ENCODE measurements around the gene KLHDC7B. TPM values are rescaled to one million over a fixed set of nuclear protein-coding genes. Genes with fewer than 3 reads are reported as not detected.
A peak's percentile ranks its signal among the peaks of the same experiment; 100 is the strongest.

KLHDC7B gene
- total and polyA plus RNA-seq, 2 of the 13 experiments (the other 11 are each of a cell fraction or from before 2014, with no cell fraction given): 0.11 TPM; not detected in 1

DNA sequence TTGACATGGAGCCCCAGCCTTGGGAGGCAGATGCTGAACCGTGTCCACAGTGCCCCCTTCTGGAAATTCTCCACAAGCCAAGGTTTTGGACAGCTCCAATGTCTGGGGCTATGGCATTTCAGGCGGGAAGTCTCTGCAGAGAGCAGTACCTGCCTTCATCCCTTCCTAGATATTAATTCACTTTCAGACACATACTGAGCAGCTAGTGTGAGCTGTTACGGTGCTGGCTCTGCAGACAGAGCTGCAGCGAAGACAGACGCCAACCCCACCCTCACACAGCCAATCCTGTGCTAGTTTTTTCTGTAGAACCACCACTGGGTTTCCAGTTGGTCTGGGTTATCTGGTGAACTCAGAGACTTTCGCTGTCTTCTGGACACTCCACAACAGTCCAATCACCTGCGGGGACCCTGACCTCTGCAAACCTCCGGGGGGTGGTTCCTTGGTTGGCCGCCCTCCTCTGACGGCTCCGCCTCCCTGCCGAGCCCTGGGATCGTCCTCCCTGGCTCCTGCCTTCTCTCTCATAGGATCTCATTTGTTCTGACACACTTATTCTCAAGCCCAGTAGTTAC is 47.3 kb upstream of the KLHDC7B start (continued):
- TF ChIP-seq, protein P1, sequence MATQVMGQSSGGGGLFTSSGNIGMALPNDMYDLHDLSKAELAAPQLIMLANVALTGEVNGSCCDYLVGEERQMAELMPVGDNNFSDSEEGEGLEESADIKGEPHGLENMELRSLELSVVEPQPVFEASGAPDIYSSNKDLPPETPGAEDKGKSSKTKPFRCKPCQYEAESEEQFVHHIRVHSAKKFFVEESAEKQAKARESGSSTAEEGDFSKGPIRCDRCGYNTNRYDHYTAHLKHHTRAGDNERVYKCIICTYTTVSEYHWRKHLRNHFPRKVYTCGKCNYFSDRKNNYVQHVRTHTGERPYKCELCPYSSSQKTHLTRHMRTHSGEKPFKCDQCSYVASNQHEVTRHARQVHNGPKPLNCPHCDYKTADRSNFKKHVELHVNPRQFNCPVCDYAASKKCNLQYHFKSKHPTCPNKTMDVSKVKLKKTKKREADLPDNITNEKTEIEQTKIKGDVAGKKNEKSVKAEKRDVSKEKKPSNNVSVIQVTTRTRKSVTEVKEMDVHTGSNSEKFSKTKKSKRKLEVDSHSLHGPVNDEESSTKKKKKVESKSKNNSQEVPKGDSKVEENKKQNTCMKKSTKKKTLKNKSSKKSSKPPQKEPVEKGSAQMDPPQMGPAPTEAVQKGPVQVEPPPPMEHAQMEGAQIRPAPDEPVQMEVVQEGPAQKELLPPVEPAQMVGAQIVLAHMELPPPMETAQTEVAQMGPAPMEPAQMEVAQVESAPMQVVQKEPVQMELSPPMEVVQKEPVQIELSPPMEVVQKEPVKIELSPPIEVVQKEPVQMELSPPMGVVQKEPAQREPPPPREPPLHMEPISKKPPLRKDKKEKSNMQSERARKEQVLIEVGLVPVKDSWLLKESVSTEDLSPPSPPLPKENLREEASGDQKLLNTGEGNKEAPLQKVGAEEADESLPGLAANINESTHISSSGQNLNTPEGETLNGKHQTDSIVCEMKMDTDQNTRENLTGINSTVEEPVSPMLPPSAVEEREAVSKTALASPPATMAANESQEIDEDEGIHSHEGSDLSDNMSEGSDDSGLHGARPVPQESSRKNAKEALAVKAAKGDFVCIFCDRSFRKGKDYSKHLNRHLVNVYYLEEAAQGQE (IDR thresholded peaks at IDR 0.05; ENCODE audit: borderline replicate concordance in 1 of 2, low read depth in 1 of 2, low read length in 2 of 2): peak in 1 of 2 experiments; percentile 83
- peak; percentile 79; the same call in 1 of the 2 replicates for TF ChIP-seq FOXC1 (CRISPR knock-in tag; IDR thresholded peaks at IDR 0.05; ENCODE audit: borderline replicate concordance)
- no peak for TF ChIP-seq TCF7 (IDR thresholded peaks at IDR 0.05; ENCODE audit: low read depth)
- peak; percentile 17 for TF ChIP-seq YY1 (IDR thresholded peaks at IDR 0.05; ENCODE audit: insufficient read depth, insufficient replicate concordance, low read depth, low read length)
- TF ChIP-seq ZNF335 (CRISPR knock-in tag; IDR thresholded peaks at IDR 0.05): 0 out of 2 replicates have a peak, but pooled peaks have one; percentile 27
- TF ChIP-seq KDM3A (CRISPR knock-in tag; IDR thresholded peaks at IDR 0.05; ENCODE audit: low read depth): 0 out of 2 replicates have a peak, but pooled peaks have one; percentile 58
- TF ChIP-seq, protein P2, sequence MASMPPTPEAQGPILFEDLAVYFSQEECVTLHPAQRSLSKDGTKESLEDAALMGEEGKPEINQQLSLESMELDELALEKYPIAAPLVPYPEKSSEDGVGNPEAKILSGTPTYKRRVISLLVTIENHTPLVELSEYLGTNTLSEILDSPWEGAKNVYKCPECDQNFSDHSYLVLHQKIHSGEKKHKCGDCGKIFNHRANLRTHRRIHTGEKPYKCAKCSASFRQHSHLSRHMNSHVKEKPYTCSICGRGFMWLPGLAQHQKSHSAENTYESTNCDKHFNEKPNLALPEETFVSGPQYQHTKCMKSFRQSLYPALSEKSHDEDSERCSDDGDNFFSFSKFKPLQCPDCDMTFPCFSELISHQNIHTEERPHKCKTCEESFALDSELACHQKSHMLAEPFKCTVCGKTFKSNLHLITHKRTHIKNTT (CRISPR knock-in tag; IDR thresholded peaks at IDR 0.05): no peak
- TF ChIP-seq, protein P3, sequence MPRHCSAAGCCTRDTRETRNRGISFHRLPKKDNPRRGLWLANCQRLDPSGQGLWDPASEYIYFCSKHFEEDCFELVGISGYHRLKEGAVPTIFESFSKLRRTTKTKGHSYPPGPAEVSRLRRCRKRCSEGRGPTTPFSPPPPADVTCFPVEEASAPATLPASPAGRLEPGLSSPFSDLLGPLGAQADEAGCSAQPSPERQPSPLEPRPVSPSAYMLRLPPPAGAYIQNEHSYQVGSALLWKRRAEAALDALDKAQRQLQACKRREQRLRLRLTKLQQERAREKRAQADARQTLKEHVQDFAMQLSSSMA (CRISPR knock-in tag; IDR thresholded peaks at IDR 0.05): peak; percentile 79
- 0 out of 2 replicates have a peak, but pooled peaks have one; percentile 22 for TF ChIP-seq ZNF792 (CRISPR knock-in tag; IDR thresholded peaks at IDR 0.05)
- peak; percentile 59; the same call in 1 of the 2 replicates for TF ChIP-seq ZMYM4 (CRISPR knock-in tag; IDR thresholded peaks at IDR 0.05)
- peak; percentile 29; the same call in 1 of the 2 replicates for TF ChIP-seq BORCS8-MEF2B (CRISPR knock-in tag; IDR thresholded peaks at IDR 0.05)
- TF ChIP-seq NFIC (IDR thresholded peaks at IDR 0.05; ENCODE audit: low read length): no peak
- TF ChIP-seq, protein P4, sequence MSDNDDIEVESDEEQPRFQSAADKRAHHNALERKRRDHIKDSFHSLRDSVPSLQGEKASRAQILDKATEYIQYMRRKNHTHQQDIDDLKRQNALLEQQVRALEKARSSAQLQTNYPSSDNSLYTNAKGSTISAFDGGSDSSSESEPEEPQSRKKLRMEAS (IDR thresholded peaks at IDR 0.05): peak; percentile 29; the same call in 1 of the 2 replicates
- TF ChIP-seq ZNF777 (CRISPR knock-in tag; IDR thresholded peaks at IDR 0.05): peak; percentile 43; the same call in 1 of the 2 replicates
- 0 out of 2 replicates have a peak, but pooled peaks have one; percentile 19 for TF ChIP-seq TAF1 (CRISPR knock-in tag; IDR thresholded peaks at IDR 0.05)
- TF ChIP-seq, protein P5, sequence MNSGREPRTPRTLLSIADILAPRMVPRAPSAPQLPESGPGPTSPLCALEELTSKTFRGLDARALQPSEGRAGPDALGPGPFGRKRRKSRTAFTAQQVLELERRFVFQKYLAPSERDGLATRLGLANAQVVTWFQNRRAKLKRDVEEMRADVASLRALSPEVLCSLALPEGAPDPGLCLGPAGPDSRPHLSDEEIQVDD (CRISPR knock-in tag; IDR thresholded peaks at IDR 0.05; ENCODE audit: borderline replicate concordance): no peak
- 0 out of 2 replicates have a peak, but pooled peaks have one; percentile 14 for TF ChIP-seq SSRP1 (CRISPR knock-in tag; IDR thresholded peaks at IDR 0.05)
- TF ChIP-seq, protein P6, sequence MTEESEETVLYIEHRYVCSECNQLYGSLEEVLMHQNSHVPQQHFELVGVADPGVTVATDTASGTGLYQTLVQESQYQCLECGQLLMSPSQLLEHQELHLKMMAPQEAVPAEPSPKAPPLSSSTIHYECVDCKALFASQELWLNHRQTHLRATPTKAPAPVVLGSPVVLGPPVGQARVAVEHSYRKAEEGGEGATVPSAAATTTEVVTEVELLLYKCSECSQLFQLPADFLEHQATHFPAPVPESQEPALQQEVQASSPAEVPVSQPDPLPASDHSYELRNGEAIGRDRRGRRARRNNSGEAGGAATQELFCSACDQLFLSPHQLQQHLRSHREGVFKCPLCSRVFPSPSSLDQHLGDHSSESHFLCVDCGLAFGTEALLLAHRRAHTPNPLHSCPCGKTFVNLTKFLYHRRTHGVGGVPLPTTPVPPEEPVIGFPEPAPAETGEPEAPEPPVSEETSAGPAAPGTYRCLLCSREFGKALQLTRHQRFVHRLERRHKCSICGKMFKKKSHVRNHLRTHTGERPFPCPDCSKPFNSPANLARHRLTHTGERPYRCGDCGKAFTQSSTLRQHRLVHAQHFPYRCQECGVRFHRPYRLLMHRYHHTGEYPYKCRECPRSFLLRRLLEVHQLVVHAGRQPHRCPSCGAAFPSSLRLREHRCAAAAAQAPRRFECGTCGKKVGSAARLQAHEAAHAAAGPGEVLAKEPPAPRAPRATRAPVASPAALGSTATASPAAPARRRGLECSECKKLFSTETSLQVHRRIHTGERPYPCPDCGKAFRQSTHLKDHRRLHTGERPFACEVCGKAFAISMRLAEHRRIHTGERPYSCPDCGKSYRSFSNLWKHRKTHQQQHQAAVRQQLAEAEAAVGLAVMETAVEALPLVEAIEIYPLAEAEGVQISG (CRISPR knock-in tag; IDR thresholded peaks at IDR 0.05): peak; percentile 54; the same call in 1 of the 2 replicates
- TF ChIP-seq NFYC (CRISPR knock-in tag; IDR thresholded peaks at IDR 0.05): peak; percentile 56
